Adrenal gland (tissue), 12 donors: Measurements from ENCODE around the gene ST6GALNAC6. TPM values are rescaled to one million over a fixed set of nuclear protein-coding genes. Genes with fewer than 3 reads are reported as not detected.
A peak's percentile ranks its signal among the peaks of the same experiment; 100 is the strongest.

Experiments used
- DNase-seq, 7 donors: peaks; one replicate each; pipeline ENCODE4 v3.0.0-alpha.2; 2019 to 2020
- H3K27ac ChIP-seq, 5 donors: fragments of 200-600 bp; sonication (generic) in 4 of 5; 1 replicate in 3 of 5; 2 replicates in 2 of 5; pipeline versions ENCODE4 v1.5.1 to v1.8.0; 2016 to 2020; ENCODE audit warnings: mild to moderate bottlenecking in 1 of 5
- H3K27me3 ChIP-seq: fragments of 200-600 bp; 2 replicates; pipeline ENCODE4 v1.8.0; 2021
- H3K36me3 ChIP-seq, 2 donors: fragments of 200-600 bp; replicated peaks in 1 of 2; 1 replicate in 1 of 2; 2 replicates in 1 of 2; pipeline versions ENCODE4 v1.5.1 to v1.8.0; 2018 to 2022
- H3K4me1 ChIP-seq, 2 donors: fragments of 200-600 bp; replicated peaks in 1 of 2; 1 replicate in 1 of 2; 2 replicates in 1 of 2; pipeline versions ENCODE4 v1.5.1 to v1.8.0; 2018 to 2021
- H3K4me3 ChIP-seq, 4 donors: fragments of 200-600 bp; sonication (generic) in 3 of 4; one replicate each; pipeline ENCODE4 v1.5.1; 2016 to 2018
- H3K9me3 ChIP-seq, 3 donors: fragments of 200-600 bp; sonication (generic) in 1 of 3; replicated peaks in 1 of 3; 1 replicate in 2 of 3; 2 replicates in 1 of 3; pipeline versions ENCODE4 v1.5.1 to v1.8.0; 2016 to 2021
- POLR2A ChIP-seq, 2 donors: fragments of 450-650 bp; IDR thresholded peaks; one replicate each; pipeline ENCODE4 v1.6.1; 2017; ENCODE audit warnings: antibody characterized with exemption in 2 of 2, mild to moderate bottlenecking in 2 of 2, moderate library complexity in 1 of 2
- WGBS, 4 donors: extraction: QIAGEN DNeasy Blood & Tissue Kit in 2 of 4; methylation state at CpG; one replicate each; pipeline versions ENCODE4 v1.1.5 to v1.1.7; 2013 to 2017; 5-methylcytosine and 5-hydroxymethylcytosine counted together
- intact Hi-C, 2 donors: fragments of 100-400 bp; cut with DNase I; formaldehyde crosslinking; loops; one replicate each; pipeline versions ENCODE4 v1.14.1 to v1.15.0; 2022 to 2023
- polyA plus RNA-seq, 3 donors: library from polyadenylated mRNA; stranded (reverse); fragments of 200-250 nt in 2 of 3; fragments of 350-450 nt in 1 of 3; fragmentation: Illumina TruSeq in 1 of 3; extraction: RNeasy Lipid Tissue Mini Kit (QIAGEN cat#74804) in 1 of 3; gene quantifications; one replicate each; pipeline ENCODE4 v1.2.3, GENCODE V29; 2013 to 2014
- total RNA-seq, 9 donors: library from RNA; depleted of rRNA in 4 of 9; stranded (reverse); fragments of >200 nt in 4 of 9; fragments of 120-200 nt in 1 of 9; fragmentation: NEBNext Ultra II Directional in 1 of 9; extraction: Animal tissue kit (Norgen Biotek cat#: 25700) in 1 of 9; gene quantifications; one replicate each; pipeline versions ENCODE4 v1.1.0 to v1.2.4, GENCODE V29; 2013 to 2023
- TF ChIP-seq, protein P1 (sequence below), 6 experiments: fragments of 450-650 bp in 4 of 6; fragments of 200-600 bp in 2 of 6; sonication (generic) in 1 of 6; IDR thresholded peaks; 1 replicate in 5 of 6; 2 replicates in 1 of 6; pipeline versions ENCODE4 v1.5.1 to v1.8.0; 2016 to 2021; ENCODE audit warnings: antibody characterized with exemption in 6 of 6, mild to moderate bottlenecking in 2 of 6, moderate library complexity in 1 of 6
- donor health status: healthy with polysubstance abuse.
- donor health status: Bipolar disorder and iron deficiency.
- donor health status: DM: yes; HTN: yes; CAD: no.
- donor health status: DM: no; HTN: no; CAD: no.
- donor health status: DM: no; HTN: no; CAD: no.
- donor health status: DM: yes; HTN: yes; CAD: no.

The ST6GALNAC6 gene
- total and polyA plus RNA-seq, 12 donors = 26.7 to 129 (median 53.2) TPM

DNA sequence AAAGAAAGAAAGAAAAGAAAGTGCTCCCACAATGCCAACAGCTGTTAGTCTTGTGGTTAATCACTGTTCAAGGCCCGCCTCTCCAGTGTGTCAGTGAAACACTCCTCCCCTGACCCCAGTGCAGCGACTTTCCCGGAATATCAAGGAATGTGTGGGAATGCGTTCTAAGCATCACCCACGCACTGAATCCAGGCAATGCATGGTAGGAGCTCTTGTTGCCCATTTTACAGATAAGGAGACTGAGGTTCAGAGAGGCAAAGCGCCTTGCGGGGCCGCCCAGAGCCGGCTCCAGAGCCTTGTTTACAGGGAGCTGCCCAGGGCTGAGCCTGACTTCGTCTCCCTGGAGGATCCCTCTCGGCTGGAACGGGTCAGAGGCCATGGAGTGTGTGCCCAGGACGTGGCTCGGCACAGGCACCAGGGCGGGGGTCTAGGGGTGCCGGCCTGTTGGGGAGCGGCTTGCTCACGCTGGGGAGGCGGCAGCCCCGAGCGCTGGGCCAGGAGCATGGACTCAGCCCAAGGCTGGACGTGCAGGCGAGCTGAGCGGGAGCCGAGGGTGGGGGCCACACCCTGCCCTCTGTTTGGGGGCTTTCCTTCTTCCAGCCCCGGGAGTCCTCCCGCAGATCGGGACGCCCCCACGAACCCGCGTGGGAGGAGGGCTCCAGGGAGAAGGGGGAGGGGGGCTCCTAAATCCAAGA is 823 bp downstream of the ST6GALNAC6 start:
- intact Hi-C loops = no loop called here
- Histone ChIP-seq H3K9me3 (no peaks in the 10 kb centered on the region), H3K27ac (peak overlapping the region; percentile 65 to 91 (median 87)), H3K4me3 (peak overlapping the region; percentile 65 to 94 (median 72)), H3K36me3 (peaks cover 0 to 26% of the 10 kb centered on the region in 2 donors), H3K27me3 (no peaks in the 10 kb centered on the region), H3K4me1 (peaks cover 7 to 37% of the 10 kb centered on the region in 2 donors)
- peak; percentile 57 to 90 (median 78) for DNase-seq
- WGBS, 4 donors = 5 to 11% (median 9%) methylated on average over 5 to 31 of the region's 32 CpGs
- TF ChIP-seq, protein P1, sequence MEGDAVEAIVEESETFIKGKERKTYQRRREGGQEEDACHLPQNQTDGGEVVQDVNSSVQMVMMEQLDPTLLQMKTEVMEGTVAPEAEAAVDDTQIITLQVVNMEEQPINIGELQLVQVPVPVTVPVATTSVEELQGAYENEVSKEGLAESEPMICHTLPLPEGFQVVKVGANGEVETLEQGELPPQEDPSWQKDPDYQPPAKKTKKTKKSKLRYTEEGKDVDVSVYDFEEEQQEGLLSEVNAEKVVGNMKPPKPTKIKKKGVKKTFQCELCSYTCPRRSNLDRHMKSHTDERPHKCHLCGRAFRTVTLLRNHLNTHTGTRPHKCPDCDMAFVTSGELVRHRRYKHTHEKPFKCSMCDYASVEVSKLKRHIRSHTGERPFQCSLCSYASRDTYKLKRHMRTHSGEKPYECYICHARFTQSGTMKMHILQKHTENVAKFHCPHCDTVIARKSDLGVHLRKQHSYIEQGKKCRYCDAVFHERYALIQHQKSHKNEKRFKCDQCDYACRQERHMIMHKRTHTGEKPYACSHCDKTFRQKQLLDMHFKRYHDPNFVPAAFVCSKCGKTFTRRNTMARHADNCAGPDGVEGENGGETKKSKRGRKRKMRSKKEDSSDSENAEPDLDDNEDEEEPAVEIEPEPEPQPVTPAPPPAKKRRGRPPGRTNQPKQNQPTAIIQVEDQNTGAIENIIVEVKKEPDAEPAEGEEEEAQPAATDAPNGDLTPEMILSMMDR (IDR thresholded peaks at IDR 0.05) = no peak
- peak in 1 of 2 donors; percentile 35 for TF ChIP-seq POLR2A (IDR thresholded peaks at IDR 0.05)

DNA sequence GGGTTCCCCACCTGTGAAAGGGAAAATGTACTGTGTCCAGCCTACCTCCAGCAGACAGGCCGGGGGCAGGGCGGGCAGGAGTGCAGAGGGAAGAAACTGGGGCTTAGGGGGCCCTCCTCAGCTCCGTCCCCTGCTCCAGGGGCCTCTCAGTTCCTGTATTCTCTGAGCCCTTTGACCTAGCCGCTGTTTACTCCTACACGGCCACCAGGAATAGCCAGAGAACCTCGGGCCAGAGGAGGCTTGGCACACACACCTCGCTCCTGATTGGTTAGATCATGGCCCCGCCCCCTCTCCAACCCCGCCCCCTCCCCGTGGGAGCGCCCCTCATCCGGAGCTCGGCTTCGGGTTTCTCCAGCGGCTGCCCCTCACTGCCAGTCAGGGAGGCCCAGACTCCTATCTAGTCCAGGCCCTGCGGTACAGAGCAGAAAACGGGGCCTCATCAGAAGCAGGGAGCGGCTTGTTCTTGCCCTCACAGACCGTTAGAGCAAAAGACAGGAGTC is 2.2 kb downstream of the ST6GALNAC6 start:
- H3K27me3 ChIP-seq = no peaks in the 10 kb centered on the region
- H3K4me3 ChIP-seq = peak overlapping the region in 1 of 4 donors; percentile 28
- DNase-seq = peak; percentile 77 to 92 (median 89)
- TF ChIP-seq POLR2A (IDR thresholded peaks at IDR 0.05) = peak in 1 of 2 donors; percentile 24
- TF ChIP-seq, protein P1 (IDR thresholded peaks at IDR 0.05) = no peak
- H3K36me3 ChIP-seq = peaks cover 0 to 39% of the 10 kb centered on the region in 2 donors
- H3K4me1 ChIP-seq = peaks cover 7 to 31% of the 10 kb centered on the region in 2 donors
- no peaks in the 10 kb centered on the region for H3K9me3 ChIP-seq
- H3K27ac ChIP-seq = peak overlapping the region; percentile 10 to 91 (median 87)
- WGBS, 4 donors = 7 to 14% (median 10%) methylated on average over 6 to 19 of the region's 19 CpGs
- intact Hi-C loops = no loop called here

DNA sequence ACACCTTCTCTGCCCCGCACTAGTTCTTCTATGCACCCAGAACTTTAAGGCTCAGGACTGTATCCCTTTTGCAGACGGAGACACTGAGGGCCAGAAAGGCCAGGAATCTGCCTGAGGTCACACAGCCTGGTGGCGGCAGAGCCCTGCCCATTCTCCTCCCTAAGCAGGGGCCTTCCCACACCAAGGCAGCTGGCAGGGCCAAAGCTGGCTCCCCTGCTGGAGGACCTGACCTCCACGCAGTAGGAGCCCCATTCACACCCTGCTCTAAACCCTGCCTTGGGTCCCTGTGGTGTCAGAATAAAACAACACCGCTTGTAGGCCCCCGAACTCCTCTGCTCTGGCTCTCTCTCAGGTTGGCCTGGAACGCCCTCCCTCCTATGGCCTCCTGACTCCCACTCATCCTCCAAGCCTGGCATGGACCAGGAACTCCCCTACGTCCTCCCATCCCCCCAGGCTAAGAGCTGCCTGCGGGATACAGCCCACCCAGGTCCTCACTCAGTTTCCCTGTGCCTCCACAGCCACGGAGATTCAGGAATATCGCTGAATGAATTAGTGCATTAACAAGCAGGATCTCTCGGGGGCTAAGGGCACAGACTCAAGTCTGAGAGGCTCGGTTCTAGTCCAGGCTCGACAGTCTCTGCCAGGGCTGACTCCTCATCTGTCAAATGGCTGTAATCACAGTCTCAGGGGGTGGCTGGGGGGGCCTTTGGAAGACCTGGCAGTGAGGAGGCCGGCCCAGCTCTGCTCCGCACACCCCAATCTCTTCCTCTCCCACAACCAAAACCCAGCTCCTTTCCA is 2.8 kb downstream of the ST6GALNAC6 start:
- H3K4me3 ChIP-seq = peak overlapping the region in 1 of 4 donors; percentile 28
- DNase-seq = no peak
- 65 to 71% (median 67%) methylated on average over 12 to 16 of the region's 16 CpGs for WGBS, 4 donors
- no peak for TF ChIP-seq POLR2A (IDR thresholded peaks at IDR 0.05)
- TF ChIP-seq, protein P1 (IDR thresholded peaks at IDR 0.05) = no peak
- peak overlapping the region in 2 of 5 donors; percentile 38 to 87 for H3K27ac ChIP-seq
- intact Hi-C loops = no loop called here
- H3K36me3 ChIP-seq = peaks cover 0 to 43% of the 10 kb centered on the region in 2 donors
- peaks cover 7 to 31% of the 10 kb centered on the region in 2 donors for H3K4me1 ChIP-seq
- no peaks in the 10 kb centered on the region for H3K9me3 ChIP-seq
- H3K27me3 ChIP-seq = no peaks in the 10 kb centered on the region

DNA sequence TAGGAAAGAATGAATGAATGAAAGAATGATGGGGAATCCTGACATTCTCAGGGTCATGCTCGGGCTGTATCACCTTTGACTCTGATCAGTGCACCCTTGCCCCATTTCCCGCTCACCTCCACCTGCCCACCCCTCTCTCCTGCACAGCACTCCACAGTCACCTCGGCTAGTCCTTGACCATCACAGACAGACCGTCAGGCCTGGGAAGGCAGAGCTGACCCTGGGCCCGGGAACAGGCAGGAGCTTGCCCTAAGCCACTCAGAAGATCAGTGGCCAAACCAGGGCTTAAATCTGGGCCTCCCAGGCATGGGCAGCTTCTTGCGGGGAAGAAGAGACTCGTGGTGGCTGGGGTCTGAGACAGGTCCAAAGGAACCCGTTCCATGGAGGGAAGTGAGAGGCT is 3.6 kb downstream of the ST6GALNAC6 start:
- DNase-seq = no peak
- no peaks in the 10 kb centered on the region for H3K27me3 ChIP-seq
- peaks cover 7 to 31% of the 10 kb centered on the region in 2 donors for H3K4me1 ChIP-seq
- H3K27ac ChIP-seq = no peak overlapping the region
- intact Hi-C loops = no loop called here
- TF ChIP-seq, protein P1 (IDR thresholded peaks at IDR 0.05) = no peak
- no peak for TF ChIP-seq POLR2A (IDR thresholded peaks at IDR 0.05)
- WGBS, 4 donors = 92 to 94% (median 94%) methylated on average over 8 of the region's 8 CpGs
- peaks cover 0 to 48% of the 10 kb centered on the region in 2 donors for H3K36me3 ChIP-seq
- no peak overlapping the region for H3K4me3 ChIP-seq
- no peaks in the 10 kb centered on the region for H3K9me3 ChIP-seq
